Right lung (tissue), 5 donors: ENCODE measurements around the gene GDAP2. TPM values are rescaled to one million over a fixed set of nuclear protein-coding genes. Genes with fewer than 3 reads are reported as not detected.
"Not testable (repeated sequence)": the region's sequence is repeated elsewhere in the genome, so short reads cannot be mapped to it uniquely, and the experiment has no call there.

Experiments
- DNase-seq, 2 donors: peaks; one replicate each; pipeline ENCODE4 v3.0.0-alpha.2; 2013
- polyA plus RNA-seq, 5 donors: library from polyadenylated mRNA; unstranded; fragments of 120-200 nt; gene quantifications; one replicate each; pipeline versions ENCODE4 v1.2.1 to v1.2.3, GENCODE V29; 2013; ENCODE audit warnings: inconsistent platforms in 1 of 5, low replicate concordance in 1 of 5; ENCODE audit not compliant: insufficient read length in 5 of 5, insufficient read depth in 1 of 5

The GDAP2 gene
- polyA plus RNA-seq, 5 donors = 9.9 to 18.8 (median 17.1) TPM

- no peak for DNase-seq
Observed at GRCh38 chr1:117905019-117905418, 24.4 kb downstream of the GDAP2 start.

GRCh38 chr1:117904485-117904884 lies 24.9 kb downstream of the GDAP2 start:
- DNase-seq = no peak

- DNase-seq = no peak
Observed at GRCh38 chr1:117902944-117903343, 26.5 kb downstream of the GDAP2 start.

GRCh38 chr1:117899801-117900200 lies 29.6 kb downstream of the GDAP2 start:
- no peak for DNase-seq

GRCh38 chr1:117897551-117897950 lies 31.9 kb downstream of the GDAP2 start:
- no peak for DNase-seq

- DNase-seq = peak; percentile 41 to 58
Observed at GRCh38 chr1:117895482-117896114, 33.8 kb downstream of the GDAP2 start.

GRCh38 chr1:117894078-117894477 lies 35.3 kb downstream of the GDAP2 start:
- DNase-seq = no peak

GRCh38 chr1:117892512-117892911 lies 36.9 kb downstream of the GDAP2 start:
- DNase-seq = no peak

- no peak for DNase-seq
Observed at GRCh38 chr1:117890452-117890851, 39.0 kb downstream of the GDAP2 start.

GRCh38 chr1:117886101-117886795 lies 43.2 kb downstream of the GDAP2 start:
- DNase-seq = no peak

GRCh38 chr1:117883616-117884015 lies 45.8 kb downstream of the GDAP2 start:
- DNase-seq = no peak

- DNase-seq = no peak
Observed at GRCh38 chr1:117879284-117879683, 50.1 kb downstream of the GDAP2 start.

- DNase-seq = no peak
Observed at GRCh38 chr1:117877823-117878222, 51.6 kb downstream of the GDAP2 start.

GRCh38 chr1:117871013-117871412 lies 58.4 kb downstream of the GDAP2 start:
- DNase-seq = no peak

GRCh38 chr1:117861694-117862093 lies 67.7 kb downstream of the GDAP2 start:
- no peak for DNase-seq

GRCh38 chr1:117860896-117861610 lies 68.4 kb downstream of the GDAP2 start:
- DNase-seq = no peak

- DNase-seq = no peak
Observed at GRCh38 chr1:117859901-117860300, 69.5 kb downstream of the GDAP2 start.

GRCh38 chr1:117857418-117857817 lies 72.0 kb downstream of the GDAP2 start:
- no peak for DNase-seq

- no peak for DNase-seq
Observed at GRCh38 chr1:117852853-117853553, 76.4 kb downstream of the GDAP2 start.

GRCh38 chr1:117851687-117852086 lies 77.7 kb downstream of the GDAP2 start:
- DNase-seq = no peak

GRCh38 chr1:117846674-117847425 lies 82.6 kb downstream of the GDAP2 start:
- no peak for DNase-seq

- DNase-seq = not testable (repeated sequence)
Observed at GRCh38 chr1:117844478-117844877, 84.9 kb downstream of the GDAP2 start.
